Measurements from ENCODE around the gene GSC.
"Not testable (repeated sequence)": the region's sequence is repeated elsewhere in the genome, so short reads cannot be mapped to it uniquely, and the experiment has no call there.

The GSC gene

GRCh38 chr14:94738751-94739150 is 31.2 kb downstream of the GSC start:
- no peak overlapping the region for H3K27ac ChIP-seq (ENCODE audit: low read length)
- TF ChIP-seq CTCF (IDR thresholded peaks at IDR 0.05; ENCODE audit: low read depth, low read length) (no peak), EZH2phosphoT487 (IDR thresholded peaks at IDR 0.05; ENCODE audit: low read depth) (no peak)

GRCh38 chr14:94738097-94738496 is 31.8 kb downstream of the GSC start:
- TF ChIP-seq EZH2phosphoT487 (IDR thresholded peaks at IDR 0.05; ENCODE audit: low read depth) (no peak), CTCF (IDR thresholded peaks at IDR 0.05; ENCODE audit: low read depth, low read length) (no peak)
- Histone ChIP-seq H4K20me1 (ENCODE audit: insufficient read depth, low read length) (no peaks in the 10 kb centered on the region), H3K9ac (ENCODE audit: low read length) (no peak overlapping the region), H3K36me3 (replicated peaks; ENCODE audit: low read depth, low read length) (no peaks in the 10 kb centered on the region), H3K4me3 (ENCODE audit: low read length) (no peak overlapping the region), H2AFZ (ENCODE audit: low read depth, low read length) (no peak overlapping the region), H3K27ac (ENCODE audit: low read length) (no peak overlapping the region), H3K4me1 (ENCODE audit: low read length) (no peaks in the 10 kb centered on the region), H3K9me3 (ENCODE audit: insufficient read depth, low read length) (no peaks in the 10 kb centered on the region), H3K27me3 (ENCODE audit: low read depth, low read length) (no peaks in the 10 kb centered on the region), H3K4me2 (ENCODE audit: low read length) (no peak overlapping the region), H3K79me2 (ENCODE audit: low read length) (no peaks in the 10 kb centered on the region)

More at GRCh38 chr14:94738751-94739150, 31.2 kb downstream of the GSC start:
- no peak overlapping the region for H3K4me2 ChIP-seq (ENCODE audit: low read length)
- H4K20me1 ChIP-seq (ENCODE audit: insufficient read depth, low read length) = no peaks in the 10 kb centered on the region
- H3K27me3 ChIP-seq (ENCODE audit: low read depth, low read length) = peaks cover 4% of the 10 kb centered on the region; the same call in 1 of the 2 replicates
- no peaks in the 10 kb centered on the region for H3K9me3 ChIP-seq (ENCODE audit: insufficient read depth, low read length)
- H3K4me1 ChIP-seq (ENCODE audit: low read length) = no peaks in the 10 kb centered on the region
- no peak overlapping the region for H2AFZ ChIP-seq (ENCODE audit: low read depth, low read length)
- no peak overlapping the region for H3K9ac ChIP-seq (ENCODE audit: low read length)
- H3K36me3 ChIP-seq (replicated peaks; ENCODE audit: low read depth, low read length) = no peaks in the 10 kb centered on the region
- H3K4me3 ChIP-seq (ENCODE audit: low read length) = no peak overlapping the region
- H3K79me2 ChIP-seq (ENCODE audit: low read length) = no peaks in the 10 kb centered on the region

GRCh38 chr14:94728950-94729349 is 41.0 kb downstream of the GSC start:
- TF ChIP-seq EZH2phosphoT487 (IDR thresholded peaks at IDR 0.05; ENCODE audit: low read depth) (no peak), CTCF (IDR thresholded peaks at IDR 0.05; ENCODE audit: low read depth, low read length) (no peak)
- H4K20me1 ChIP-seq (ENCODE audit: insufficient read depth, low read length) = no peaks in the 10 kb centered on the region
- H3K27me3 ChIP-seq (ENCODE audit: low read depth, low read length) = peaks cover 17% of the 10 kb centered on the region
- no peaks in the 10 kb centered on the region for H3K79me2 ChIP-seq (ENCODE audit: low read length)
- no peak overlapping the region for H3K9ac ChIP-seq (ENCODE audit: low read length)
- H3K4me2 ChIP-seq (ENCODE audit: low read length) = no peak overlapping the region
- no peak overlapping the region for H3K27ac ChIP-seq (ENCODE audit: low read length)
- no peaks in the 10 kb centered on the region for H3K9me3 ChIP-seq (ENCODE audit: insufficient read depth, low read length)
- H3K4me1 ChIP-seq (ENCODE audit: low read length) = no peaks in the 10 kb centered on the region
- H2AFZ ChIP-seq (ENCODE audit: low read depth, low read length) = no peak overlapping the region
- no peak overlapping the region for H3K4me3 ChIP-seq (ENCODE audit: low read length)
- H3K36me3 ChIP-seq (replicated peaks; ENCODE audit: low read depth, low read length) = no peaks in the 10 kb centered on the region

GRCh38 chr14:94728440-94728839 is 41.5 kb downstream of the GSC start:
- not testable (repeated sequence) for H3K36me3 ChIP-seq (replicated peaks; ENCODE audit: low read depth, low read length); H2AFZ ChIP-seq (ENCODE audit: low read depth, low read length); H3K4me2 ChIP-seq (ENCODE audit: low read length); H4K20me1 ChIP-seq (ENCODE audit: insufficient read depth, low read length); H3K27ac ChIP-seq (ENCODE audit: low read length); H3K4me1 ChIP-seq (ENCODE audit: low read length); H3K4me3 ChIP-seq (ENCODE audit: low read length); H3K9me3 ChIP-seq (ENCODE audit: insufficient read depth, low read length); H3K9ac ChIP-seq (ENCODE audit: low read length); H3K79me2 ChIP-seq (ENCODE audit: low read length)
- peaks cover 17% of the 10 kb centered on the region for H3K27me3 ChIP-seq (ENCODE audit: low read depth, low read length)

GRCh38 chr14:94726649-94727048 is 43.3 kb downstream of the GSC start:
- H3K79me2 ChIP-seq (ENCODE audit: low read length); H3K4me2 ChIP-seq (ENCODE audit: low read length): not testable (repeated sequence)

More at GRCh38 chr14:94726649-94727048, 43.3 kb downstream of the GSC start:
- not testable (repeated sequence) for H4K20me1 ChIP-seq (ENCODE audit: insufficient read depth, low read length); H3K9me3 ChIP-seq (ENCODE audit: insufficient read depth, low read length); H3K27ac ChIP-seq (ENCODE audit: low read length); H3K36me3 ChIP-seq (replicated peaks; ENCODE audit: low read depth, low read length); H3K4me1 ChIP-seq (ENCODE audit: low read length); H2AFZ ChIP-seq (ENCODE audit: low read depth, low read length); H3K9ac ChIP-seq (ENCODE audit: low read length); H3K4me3 ChIP-seq (ENCODE audit: low read length)
- H3K27me3 ChIP-seq (ENCODE audit: low read depth, low read length) = peaks cover 17% of the 10 kb centered on the region
